SK-N-SH (cell line): ENCODE results near the gene CNTN4. TPM values are rescaled to one million over a fixed set of nuclear protein-coding genes. Genes with fewer than 3 reads are reported as not detected.

Experiments used
- CTCF ChIA-PET: fragments of 300-600, 350-600 bp; formaldehyde crosslinking; extraction: SDS; loops from one replicate; lab custom pipeline; 2021; lab: Yijun Ruan, JAX
- POLR2A ChIA-PET: fragments of 350-600 bp; sonication (Branson Sonifier 250); formaldehyde crosslinking; extraction: SDS; loops from one replicate; lab custom pipeline; 2020; ENCODE audit warnings: antibody characterized with exemption, inconsistent platforms; lab: Yijun Ruan, JAX
- DNase-seq: peaks from one replicate; pipeline ENCODE4 v3.0.0; 2012
- H2AFZ ChIP-seq: fragments of 200-600 bp; sonication (generic); 2 replicates; pipeline ENCODE4 v1.8.1; 2016; ENCODE audit warnings: antibody characterized with exemption, mild to moderate bottlenecking, low read depth
- H3F3A ChIP-seq: fragments of 200-600 bp; sonication (generic); replicated peaks from 2 replicates; pipeline ENCODE3; 2016; ENCODE audit warnings: antibody characterized with exemption, mild to moderate bottlenecking; ENCODE audit not compliant: insufficient read depth
- H3K27ac ChIP-seq, 2 experiments: fragments of 200-500 bp in 1 of 2; fragments of 200-600 bp in 1 of 2; sonication (Bioruptor generic) in 1 of 2; sonication (generic), shearing (Covaris generic) in 1 of 2; 2 replicates each; pipeline versions ENCODE4 v1.5.1 to v1.6.1; 2014 to 2016; ENCODE audit warnings: low read depth in 2 of 2, inconsistent platforms in 1 of 2, low read length in 1 of 2, mild to moderate bottlenecking in 1 of 2, mixed read lengths in 1 of 2
- H3K27me3 ChIP-seq: fragments of 200-600 bp; sonication (generic), shearing (Covaris generic); 2 replicates; pipeline ENCODE4 v1.6.1; 2016; ENCODE audit warnings: mixed run types; ENCODE audit not compliant: insufficient read depth
- H3K36me3 ChIP-seq, 2 experiments: fragments of 200-500 bp in 1 of 2; fragments of 200-600 bp in 1 of 2; sonication (Bioruptor generic) in 1 of 2; sonication (generic) in 1 of 2; replicated peaks in 1 of 2; 2 replicates each; pipeline versions ENCODE3 to v1.5.1; 2014 to 2016; ENCODE audit warnings: low read length in 1 of 2, mild to moderate bottlenecking in 1 of 2; ENCODE audit not compliant: insufficient read depth in 2 of 2, control insufficient read depth in 1 of 2
- H3K4me1 ChIP-seq, 2 experiments: fragments of 200-500 bp in 1 of 2; fragments of 200-600 bp in 1 of 2; sonication (Bioruptor generic) in 1 of 2; sonication (generic), shearing (Covaris generic) in 1 of 2; 2 replicates each; pipeline versions ENCODE4 v1.5.1 to v1.6.1; 2014 to 2016; ENCODE audit warnings: low read depth in 1 of 2, low read length in 1 of 2, mixed run types in 1 of 2; ENCODE audit not compliant: insufficient read depth in 2 of 2, control insufficient read depth in 1 of 2
- H3K4me2 ChIP-seq: fragments of 200-600 bp; sonication (generic), shearing (Covaris generic); 2 replicates; pipeline ENCODE4 v1.6.1; 2017; ENCODE audit warnings: mixed run types
- H3K4me3 ChIP-seq, 2 experiments: fragments of 200-500 bp in 1 of 2; fragments of 200-600 bp in 1 of 2; sonication (Bioruptor generic) in 1 of 2; sonication (generic), shearing (Covaris generic) in 1 of 2; 2 replicates each; pipeline versions ENCODE4 v1.5.1 to v1.8.1; 2014 to 2016; ENCODE audit warnings: low read depth in 2 of 2, inconsistent platforms in 1 of 2, low read length in 1 of 2, mild to moderate bottlenecking in 1 of 2, mixed read lengths in 1 of 2, moderate library complexity in 1 of 2
- H3K79me2 ChIP-seq: fragments of 200-600 bp; sonication (generic); 2 replicates; pipeline ENCODE4 v1.8.1; 2017; ENCODE audit warnings: mild to moderate bottlenecking; ENCODE audit not compliant: insufficient read depth
- H3K9ac ChIP-seq: fragments of 200-600 bp; sonication (generic); 2 replicates; pipeline ENCODE4 v1.6.1; 2017; ENCODE audit warnings: mixed run types
- H3K9me2 ChIP-seq: fragments of 200-600 bp; sonication (generic); 2 replicates; pipeline ENCODE4 v1.6.1; 2017; ENCODE audit warnings: mixed run types
- H3K9me3 ChIP-seq: fragments of 200-600 bp; sonication (generic); 2 replicates; pipeline ENCODE4 v1.6.1; 2017; ENCODE audit warnings: mixed run types, mild to moderate bottlenecking, moderate library complexity
- H4K20me1 ChIP-seq: fragments of 200-600 bp; sonication (generic); 2 replicates; pipeline ENCODE4 v1.6.1; 2017; ENCODE audit warnings: mild to moderate bottlenecking, mixed run types; ENCODE audit not compliant: insufficient read depth
- CTCF ChIP-seq: fragments of 200-600 bp; sonication (generic); IDR thresholded peaks from 2 replicates; pipeline ENCODE4 v1.6.1; 2017; ENCODE audit warnings: antibody characterized with exemption, mild to moderate bottlenecking, moderate library complexity
- EP300 ChIP-seq, 2 experiments: IDR thresholded peaks; 2 replicates each; pipeline versions ENCODE4 v1.4.0 to v1.6.1; 2012; ENCODE audit warnings: borderline replicate concordance in 1 of 2, low read depth in 1 of 2, low read length in 1 of 2
- EZH2phosphoT487 ChIP-seq: fragments of 200-600 bp; sonication (generic); IDR thresholded peaks from 2 replicates; pipeline ENCODE4 v1.6.1; 2017; ENCODE audit warnings: low read depth, mixed run types, mild to moderate bottlenecking, antibody characterized with exemption, moderate library complexity, borderline replicate concordance
- FOXJ3 ChIP-seq: sonication (generic); formaldehyde crosslinking; IDR thresholded peaks from 2 replicates; pipeline ENCODE4 v1.5.1; 2020; ENCODE audit warnings: mild to moderate bottlenecking, missing genetic modification reagents
- GABPA ChIP-seq: IDR thresholded peaks from 2 replicates; pipeline ENCODE4 v1.4.0; 2012; ENCODE audit warnings: low read depth, mild to moderate bottlenecking
- GATA2 ChIP-seq: sonication (generic); formaldehyde crosslinking; IDR thresholded peaks from 2 replicates; pipeline ENCODE4 v1.5.0; 2020; ENCODE audit warnings: mild to moderate bottlenecking, missing genetic modification reagents
- JUND ChIP-seq: IDR thresholded peaks from 2 replicates; pipeline ENCODE4 v1.4.0; 2012
- MAX ChIP-seq: IDR thresholded peaks from 2 replicates; pipeline ENCODE4 v1.4.0; 2012; ENCODE audit warnings: low read depth
- MXI1 ChIP-seq: IDR thresholded peaks from 2 replicates; pipeline ENCODE4 v1.6.1; 2012; ENCODE audit warnings: mild to moderate bottlenecking, low read depth, low read length, improper control_type of control experiment
- NFIC ChIP-seq: IDR thresholded peaks from 2 replicates; pipeline ENCODE4 v1.4.0; 2012; ENCODE audit warnings: borderline replicate concordance
- NRF1 ChIP-seq: IDR thresholded peaks from 2 replicates; pipeline ENCODE4 v1.6.1; 2012; ENCODE audit warnings: low read depth, mild to moderate bottlenecking, low read length
- POLR2AphosphoS5 ChIP-seq: IDR thresholded peaks from 2 replicates; pipeline ENCODE4 v1.6.1; 2012; ENCODE audit warnings: low read depth, low read length
- RCOR1 ChIP-seq: fragments of 150-350 bp; IDR thresholded peaks from 2 replicates; pipeline ENCODE4 v1.6.1; 2017; ENCODE audit warnings: antibody characterized with exemption, low read length
- REST ChIP-seq: IDR thresholded peaks from 2 replicates; pipeline ENCODE4 v1.6.1; 2012; ENCODE audit warnings: mild to moderate bottlenecking, low read depth, low read length, moderate library complexity
- RXRA ChIP-seq: IDR thresholded peaks from 2 replicates; pipeline ENCODE4 v1.4.0; 2012; ENCODE audit warnings: low read depth, mild to moderate bottlenecking, borderline replicate concordance
- SIN3A ChIP-seq: IDR thresholded peaks from 2 replicates; pipeline ENCODE4 v1.6.1; 2012; ENCODE audit warnings: low read depth, mild to moderate bottlenecking, low read length, moderate library complexity, borderline replicate concordance
- SMC3 ChIP-seq: IDR thresholded peaks from 2 replicates; pipeline ENCODE4 v1.6.1; 2012; ENCODE audit warnings: low read depth, low read length, improper control_type of control experiment
- TCF12 ChIP-seq: IDR thresholded peaks from 2 replicates; pipeline ENCODE4 v1.4.0; 2012
- TEAD4 ChIP-seq: IDR thresholded peaks from 2 replicates; pipeline ENCODE4 v1.4.0; 2012; ENCODE audit warnings: mild to moderate bottlenecking, borderline replicate concordance; ENCODE audit not compliant: insufficient read depth
- USF2 ChIP-seq: fragments of 150-350 bp; IDR thresholded peaks from 2 replicates; pipeline ENCODE4 v1.6.1; 2017; ENCODE audit warnings: antibody characterized with exemption, low read length, low read depth, borderline replicate concordance
- ZBTB33 ChIP-seq: IDR thresholded peaks from 2 replicates; pipeline ENCODE4 v1.4.0; 2012; ENCODE audit warnings: low read depth, borderline replicate concordance
- WGBS: methylation state at CpG from one replicate; pipeline ENCODE4 v1.1.6; 2017; ENCODE audit warnings: low lambda C conversion rate; 5-methylcytosine and 5-hydroxymethylcytosine counted together
- polyA plus RNA-seq, 3 experiments: library from polyadenylated mRNA; depleted of rRNA; stranded (reverse); fragments of >200 nt; gene quantifications; 2 replicates each; pipeline ENCODE4 v1.2.3, GENCODE V29; 2012

CNTN4 gene
- polyA plus RNA-seq, 1 of the 3 experiments (the other 2 are of a cell fraction), result 0.12 TPM

- TF ChIP-seq NFIC (no peak), NRF1 (no peak), RCOR1 (no peak), FOXJ3 (CRISPR knock-in tag) (no peak), EZH2phosphoT487 (no peak), JUND (no peak), GATA2 (no peak), EP300 (IDR thresholded peaks at IDR 0.05; ENCODE audit: borderline replicate concordance in 1 of 2, low read depth in 1 of 2, low read length in 1 of 2) (no peak), RXRA (no peak), GABPA (no peak)
- no peaks in the 10 kb centered on the region for H3F3A ChIP-seq
- no peak overlapping the region for H3K4me2 ChIP-seq
- no peak overlapping the region for H3K9ac ChIP-seq
- H4K20me1 ChIP-seq, result no peaks in the 10 kb centered on the region
- no peaks in the 10 kb centered on the region for H3K79me2 ChIP-seq
- no peaks in the 10 kb centered on the region for H3K27me3 ChIP-seq
- no peak overlapping the region for H3K4me3 ChIP-seq
- H3K9me2 ChIP-seq, result no peaks in the 10 kb centered on the region
- no peak overlapping the region for H3K27ac ChIP-seq
- no peaks in the 10 kb centered on the region; a peak in 1 of 4 replicates for H3K4me1 ChIP-seq
- POLR2A ChIA-PET, result no interaction called here
- CTCF ChIA-PET, result no interaction called here
- DNase-seq, result no peak
- H2AFZ ChIP-seq, result no peak overlapping the region
- WGBS, result 23% methylated on average over 3 of the region's 3 CpGs
- H3K36me3 ChIP-seq, result no peaks in the 10 kb centered on the region
- no peaks in the 10 kb centered on the region for H3K9me3 ChIP-seq
Measured at GRCh38 chr3:2543247-2543646, 444.6 kb downstream of the CNTN4 start.

GRCh38 chr3:2544212-2544611, 445.5 kb downstream of the CNTN4 start:
- no peaks in the 10 kb centered on the region for H3K79me2 ChIP-seq
- no peaks in the 10 kb centered on the region for H3K27me3 ChIP-seq
- no peak overlapping the region for H3K4me3 ChIP-seq
- POLR2A ChIA-PET, result no interaction called here
- no peaks in the 10 kb centered on the region for H3K36me3 ChIP-seq
- no peaks in the 10 kb centered on the region for H4K20me1 ChIP-seq
- CTCF ChIA-PET, result no interaction called here
- no peaks in the 10 kb centered on the region; a peak in 1 of 4 replicates for H3K4me1 ChIP-seq
- H3K27ac ChIP-seq, result no peak overlapping the region
- no peak overlapping the region for H2AFZ ChIP-seq
- DNase-seq, result no peak
- no peaks in the 10 kb centered on the region for H3K9me2 ChIP-seq
- H3F3A ChIP-seq, result no peaks in the 10 kb centered on the region
- no peak overlapping the region for H3K4me2 ChIP-seq
- no peak overlapping the region for H3K9ac ChIP-seq
- H3K9me3 ChIP-seq, result no peaks in the 10 kb centered on the region
- 37% methylated on average over 2 of the region's 2 CpGs for WGBS
- TF ChIP-seq CTCF, result no peak
- no peak for TF ChIP-seq MXI1
- no peak for TF ChIP-seq FOXJ3 (CRISPR knock-in tag)
- no peak for TF ChIP-seq REST
- no peak for TF ChIP-seq RCOR1
- TF ChIP-seq SIN3A, result no peak
- TF ChIP-seq USF2, result no peak
- no peak for TF ChIP-seq MAX
- no peak for TF ChIP-seq NFIC
- TF ChIP-seq TCF12, result no peak
- no peak for TF ChIP-seq ZBTB33
- TF ChIP-seq POLR2AphosphoS5, result no peak
- no peak for TF ChIP-seq TEAD4
- no peak for TF ChIP-seq NRF1
- TF ChIP-seq SMC3, result no peak
